Mucosa of descending colon (tissue), 3 donors: ENCODE results near the gene NPC1L1. TPM values are rescaled to one million over a fixed set of nuclear protein-coding genes. Genes with fewer than 3 reads are reported as not detected.

Experiments
- ATAC-seq: fragments of 200-7000 bp; cut with Tn5 transposase; one replicate; pipeline ENCODE4 v1.9.1; 2020; ENCODE audit warnings: mild to moderate bottlenecking, moderate library complexity
- DNase-seq, 3 donors: peaks; one replicate each; pipeline ENCODE4 v3.0.0-alpha.2; 2020
- H3K36me3 ChIP-seq: fragments of 200-600 bp; one replicate; pipeline ENCODE4 v1.8.0; 2021; ENCODE audit warnings: low read depth, mild to moderate bottlenecking
- H3K4me1 ChIP-seq: fragments of 200-600 bp; one replicate; pipeline ENCODE4 v1.8.0; 2021; ENCODE audit warnings: low read depth, mild to moderate bottlenecking
- H3K4me3 ChIP-seq: fragments of 200-600 bp; one replicate; pipeline ENCODE4 v1.8.0; 2021; ENCODE audit warnings: mild to moderate bottlenecking
- H3K9me3 ChIP-seq: fragments of 200-600 bp; one replicate; pipeline ENCODE4 v1.8.0; 2021; ENCODE audit warnings: mild to moderate bottlenecking
- intact Hi-C, 2 donors: fragments of 100-400 bp; cut with DNase I in 1 of 2; cut with micrococcal nuclease in 1 of 2; formaldehyde crosslinking; loops; one replicate each; pipeline versions ENCODE4 v1.11.0 to v1.11.1; 2022; cut with DNase I, micrococcal nuclease
- total RNA-seq, 3 donors: library from RNA; stranded (reverse); fragmentation: NEBNext Ultra II Directional in 2 of 3; extraction: Animal tissue kit (Norgen Biotek cat#: 25700) in 2 of 3; gene quantifications; one replicate each; pipeline versions ENCODE4 v1.2.1 to v1.2.4, GENCODE V29; 2021 to 2023
- TF ChIP-seq, protein P1 (sequence below): fragments of 200-600 bp; IDR thresholded peaks from one replicate; pipeline ENCODE4 v1.8.0; 2022; ENCODE audit warnings: antibody characterized with exemption, mild to moderate bottlenecking
- donor health status: DM: no; HTN: no; CAD: no; lungs with moderate emphysema.
- donor health status: DM: no; HTN: no; CAD: no.
- donor health status: DM: no; HTN: yes; CAD: no.

Gene NPC1L1
- total RNA-seq, 3 donors from 2014 or later: 0.12 to 0.82 TPM; not detected in 1

DNA sequence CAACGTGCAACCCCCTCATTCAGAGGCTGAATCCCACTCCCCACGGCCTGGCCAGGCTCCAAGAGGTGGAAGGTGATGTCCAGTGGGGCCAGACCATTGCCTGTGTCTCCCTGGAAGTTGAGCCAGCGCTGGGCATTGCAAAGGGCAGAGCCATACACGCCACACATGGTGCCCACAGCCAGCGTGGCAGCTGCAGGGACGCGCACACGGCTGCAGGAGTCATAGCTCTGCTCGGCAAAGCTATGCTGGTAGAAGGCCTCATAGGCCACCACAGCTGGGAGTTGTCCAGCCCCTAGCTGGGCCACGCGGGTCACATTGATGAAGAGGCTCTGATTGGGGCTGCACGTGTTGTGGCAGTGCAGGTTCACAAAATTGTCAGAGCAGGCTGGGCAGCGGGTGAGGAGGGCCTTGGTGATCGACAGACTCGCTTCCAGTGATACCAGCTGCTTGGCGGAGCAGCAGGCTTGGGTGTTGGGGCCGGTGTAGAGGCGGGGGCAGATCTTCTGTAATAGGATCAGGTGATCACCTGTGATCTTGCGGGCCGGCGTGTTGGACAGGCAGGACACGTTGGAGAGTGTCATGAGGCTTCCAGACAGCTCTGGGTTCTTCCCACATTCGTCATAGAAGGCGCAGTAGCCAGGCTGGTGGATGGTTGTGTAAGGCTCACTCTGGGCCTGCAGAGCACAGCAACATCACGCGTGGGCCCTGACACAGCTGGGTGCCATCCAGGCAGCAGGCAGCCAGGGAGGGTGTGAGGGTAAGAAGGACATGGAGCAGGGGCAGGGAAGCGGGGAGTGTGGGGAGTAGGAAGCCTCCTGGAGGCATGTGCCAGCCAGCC, 1.2 kb downstream of the NPC1L1 start:
- DNase-seq (no peak), ATAC-seq (no peak)
- intact Hi-C loops: no loop called here
- Histone ChIP-seq H3K9me3 (no peaks in the 10 kb centered on the region), H3K4me1 (peaks cover 3% of the 10 kb centered on the region), H3K4me3 (no peak overlapping the region), H3K36me3 (no peaks in the 10 kb centered on the region)
- TF ChIP-seq, protein P1, sequence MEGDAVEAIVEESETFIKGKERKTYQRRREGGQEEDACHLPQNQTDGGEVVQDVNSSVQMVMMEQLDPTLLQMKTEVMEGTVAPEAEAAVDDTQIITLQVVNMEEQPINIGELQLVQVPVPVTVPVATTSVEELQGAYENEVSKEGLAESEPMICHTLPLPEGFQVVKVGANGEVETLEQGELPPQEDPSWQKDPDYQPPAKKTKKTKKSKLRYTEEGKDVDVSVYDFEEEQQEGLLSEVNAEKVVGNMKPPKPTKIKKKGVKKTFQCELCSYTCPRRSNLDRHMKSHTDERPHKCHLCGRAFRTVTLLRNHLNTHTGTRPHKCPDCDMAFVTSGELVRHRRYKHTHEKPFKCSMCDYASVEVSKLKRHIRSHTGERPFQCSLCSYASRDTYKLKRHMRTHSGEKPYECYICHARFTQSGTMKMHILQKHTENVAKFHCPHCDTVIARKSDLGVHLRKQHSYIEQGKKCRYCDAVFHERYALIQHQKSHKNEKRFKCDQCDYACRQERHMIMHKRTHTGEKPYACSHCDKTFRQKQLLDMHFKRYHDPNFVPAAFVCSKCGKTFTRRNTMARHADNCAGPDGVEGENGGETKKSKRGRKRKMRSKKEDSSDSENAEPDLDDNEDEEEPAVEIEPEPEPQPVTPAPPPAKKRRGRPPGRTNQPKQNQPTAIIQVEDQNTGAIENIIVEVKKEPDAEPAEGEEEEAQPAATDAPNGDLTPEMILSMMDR: no peak

DNA sequence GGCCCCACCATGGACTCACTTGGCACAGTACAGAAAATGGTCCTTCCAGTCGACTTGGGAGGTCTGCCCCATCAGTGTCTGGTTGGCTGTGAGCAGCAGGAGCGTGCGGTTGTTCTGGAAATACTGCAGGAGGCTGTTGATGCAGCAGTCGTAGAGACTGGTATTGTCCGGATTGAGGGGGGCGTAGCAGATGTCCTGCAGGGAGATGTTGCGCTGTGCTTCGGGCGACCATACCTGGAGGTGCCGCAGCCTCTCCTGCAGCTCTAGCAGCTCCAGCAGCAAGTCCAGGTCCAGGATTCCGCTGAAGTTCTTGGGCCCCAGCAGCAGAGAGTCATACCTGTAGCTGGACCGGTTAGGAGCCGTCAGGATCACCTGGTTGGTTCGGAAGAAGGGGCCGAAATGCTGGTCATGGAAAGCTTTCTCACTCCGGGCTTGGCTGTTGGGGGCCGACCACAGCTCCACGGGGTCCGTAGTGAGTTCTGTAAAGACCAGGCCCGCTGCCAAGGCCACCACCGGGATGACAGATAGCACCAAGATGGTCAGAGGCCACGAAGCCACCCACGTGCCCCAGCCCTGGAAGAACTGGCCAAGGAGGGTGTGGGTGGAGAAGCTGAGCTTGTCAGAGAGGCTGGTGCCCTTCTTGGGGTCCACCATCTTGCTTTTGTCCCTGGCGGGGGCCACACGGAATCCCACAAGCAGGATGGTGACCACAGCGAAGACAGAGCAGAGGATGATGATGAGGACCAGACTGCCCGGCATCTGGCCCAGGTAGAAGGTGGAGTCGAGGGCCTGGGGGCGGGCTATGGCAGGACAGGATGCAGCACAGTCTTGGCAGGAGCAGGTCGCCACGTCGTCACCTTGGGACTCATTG, 2.1 kb downstream of the NPC1L1 start:
- ATAC-seq (no peak), DNase-seq (no peak)
- TF ChIP-seq, protein P1: no peak
- peaks cover 3% of the 10 kb centered on the region for H3K4me1 ChIP-seq
- no peaks in the 10 kb centered on the region for H3K9me3 ChIP-seq
- H3K36me3 ChIP-seq: no peaks in the 10 kb centered on the region
- intact Hi-C loops: no loop called here
- no peak overlapping the region for H3K4me3 ChIP-seq

DNA sequence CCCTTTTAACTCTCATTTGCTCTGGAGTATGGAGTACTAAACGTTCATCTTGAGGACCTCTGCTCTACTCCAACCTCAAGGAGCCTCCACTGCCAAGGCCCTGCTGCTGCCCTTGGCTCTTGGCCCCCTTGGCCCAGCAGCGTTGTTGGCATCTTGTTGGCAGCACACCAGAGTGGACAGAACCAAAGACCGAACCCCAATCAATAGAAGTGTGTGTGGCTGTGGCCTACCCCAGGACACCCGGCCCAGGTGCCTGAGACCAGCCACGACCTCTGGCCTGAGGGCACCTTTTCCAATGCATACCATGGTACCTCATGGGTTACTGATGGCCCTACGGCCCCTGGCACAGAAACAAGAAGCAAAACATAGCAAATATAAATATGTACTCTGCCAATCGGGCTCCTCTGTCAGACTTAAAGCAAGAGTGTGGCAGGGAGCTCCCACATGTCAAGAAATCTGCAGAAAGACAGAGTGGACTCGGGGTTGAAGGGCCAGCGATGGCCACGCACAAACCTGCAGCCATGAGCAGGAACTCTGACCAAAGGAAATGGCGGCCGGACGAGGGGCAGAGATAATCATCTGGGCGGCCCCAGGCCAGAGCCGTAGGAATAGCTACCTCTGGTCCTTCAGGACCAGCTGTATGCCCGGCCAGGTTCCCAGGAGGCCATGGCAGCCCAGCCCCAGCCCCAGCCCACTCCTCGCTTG, 2.9 kb downstream of the NPC1L1 start:
- H3K36me3 ChIP-seq: no peaks in the 10 kb centered on the region
- TF ChIP-seq, protein P1: no peak
- peaks cover 3% of the 10 kb centered on the region for H3K4me1 ChIP-seq
- ATAC-seq: no peak
- H3K9me3 ChIP-seq: no peaks in the 10 kb centered on the region
- DNase-seq: no peak
- no peak overlapping the region for H3K4me3 ChIP-seq
- intact Hi-C loops: no loop called here

DNA sequence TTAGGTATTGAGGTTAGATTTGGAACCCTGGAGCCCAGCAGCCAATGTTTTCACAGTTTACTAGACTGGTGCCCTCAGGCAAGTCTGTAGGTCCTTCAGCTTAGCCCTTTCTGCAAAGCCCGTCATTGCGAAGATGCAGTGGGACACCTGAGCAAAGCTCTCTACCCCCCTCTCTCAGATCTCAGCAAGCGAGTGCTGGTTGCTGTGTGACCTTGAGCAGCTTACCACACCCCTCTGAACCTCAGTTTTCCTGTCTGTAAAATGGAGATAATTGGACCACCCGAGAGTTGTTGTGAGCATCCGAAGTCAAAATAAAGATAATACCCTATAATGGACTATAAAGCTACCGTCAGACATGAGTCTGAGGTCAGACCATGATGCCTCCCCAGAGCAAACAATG, 3.7 kb downstream of the NPC1L1 start:
- DNase-seq: no peak
- H3K36me3 ChIP-seq: no peaks in the 10 kb centered on the region
- intact Hi-C loops: no loop called here
- H3K9me3 ChIP-seq: no peaks in the 10 kb centered on the region
- no peaks in the 10 kb centered on the region for H3K4me1 ChIP-seq
- TF ChIP-seq, protein P1: no peak
- H3K4me3 ChIP-seq: no peak overlapping the region
- no peak for ATAC-seq

DNA sequence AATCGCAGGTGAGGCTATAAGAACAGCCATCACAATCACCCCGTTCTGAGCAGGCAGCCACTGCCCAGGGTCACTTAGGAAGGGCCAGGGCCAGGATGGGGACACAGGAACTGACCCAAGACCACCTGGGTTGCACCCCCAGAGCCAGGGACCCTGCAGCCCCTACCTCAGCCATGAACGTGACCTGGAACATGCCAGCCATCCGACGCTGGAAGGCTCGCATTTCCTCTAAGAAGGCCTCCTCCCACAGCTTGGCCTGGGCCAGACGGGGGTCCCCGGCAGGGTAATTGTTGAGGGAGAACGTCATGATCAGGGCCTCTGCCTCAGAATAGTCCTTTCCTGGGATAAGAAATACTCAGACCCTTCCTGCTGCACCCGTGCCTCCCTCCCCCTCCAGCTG, 5.0 kb downstream of the NPC1L1 start:
- H3K4me3 ChIP-seq: no peak overlapping the region

More for the DNA sequence above, 5.0 kb downstream of the NPC1L1 start:
- intact Hi-C loops: no loop called here
- ATAC-seq (no peak), DNase-seq (no peak)
- no peaks in the 10 kb centered on the region for H3K4me1 ChIP-seq
- TF ChIP-seq, protein P1: no peak
- no peaks in the 10 kb centered on the region for H3K36me3 ChIP-seq
- H3K9me3 ChIP-seq: no peaks in the 10 kb centered on the region
